Muscle layer of colon (tissue), 2 donors: ENCODE results near the gene UQCC3.

Experiments used
- H3K27ac ChIP-seq: one replicate; pipeline ENCODE4 v1.7.0; 2013; ENCODE audit warnings: low read depth, mild to moderate bottlenecking, low read length, moderate library complexity
- H3K27me3 ChIP-seq, 2 donors: one replicate each; pipeline ENCODE4 v1.7.0; 2013; ENCODE audit warnings: low read length in 2 of 2, mild to moderate bottlenecking in 2 of 2; ENCODE audit not compliant: insufficient read depth in 2 of 2, control insufficient read depth in 1 of 2
- H3K36me3 ChIP-seq: one replicate; pipeline ENCODE4 v1.7.0; 2013; ENCODE audit warnings: mild to moderate bottlenecking, low read length; ENCODE audit not compliant: insufficient read depth
- H3K4me1 ChIP-seq: one replicate; pipeline ENCODE4 v1.7.0; 2013; ENCODE audit warnings: mild to moderate bottlenecking, low read length; ENCODE audit not compliant: insufficient read depth
- H3K4me3 ChIP-seq, 2 donors: one replicate each; pipeline ENCODE4 v1.7.0; 2013; ENCODE audit warnings: low read length in 2 of 2, low read depth in 1 of 2, mild to moderate bottlenecking in 1 of 2, moderate library complexity in 1 of 2
- H3K9ac ChIP-seq: one replicate; pipeline ENCODE4 v1.7.0; 2013; ENCODE audit warnings: low read length
- H3K9me3 ChIP-seq: one replicate; pipeline ENCODE4 v1.7.0; 2013; ENCODE audit warnings: mild to moderate bottlenecking, low read length
- donor health status: abdominal sarcoma.
- donor health status: Adenocarcinoma of cecum.

The UQCC3 gene

GRCh38 chr11:62706850-62707247 is 35.4 kb downstream of the UQCC3 start:
- Histone ChIP-seq H3K27ac (peak overlapping the region; percentile 86), H3K27me3 (no peaks in the 10 kb centered on the region), H3K36me3 (peaks cover 6% of the 10 kb centered on the region), H3K9me3 (no peaks in the 10 kb centered on the region), H3K4me1 (peaks cover 37% of the 10 kb centered on the region), H3K4me3 (peak overlapping the region; percentile 43 to 88), H3K9ac (peak overlapping the region; percentile 14)

GRCh38 chr11:62707277-62707861 is 35.9 kb downstream of the UQCC3 start, which contains the start of the genes BSCL2 and GNG3:
Gene BSCL2, minus strand, starts transcription at chr11:62707424. Its CDS starts 229 bp downstream, at chr11:62707195.
Gene GNG3, plus strand, starts transcription at chr11:62707676. Its CDS starts 620 bp downstream, at chr11:62708296.
- Histone ChIP-seq H3K27ac (peak within 1 kb of the TSS; percentile 90), H3K9me3 (no peaks in the 10 kb centered on the region), H3K36me3 (peaks cover 9% of the 10 kb centered on the region), H3K4me1 (peaks cover 37% of the 10 kb centered on the region), H3K9ac (peak within 1 kb of the TSS; percentile 14), H3K4me3 (peak within 1 kb of the TSS; percentile 51 to 90), H3K27me3 (no peaks in the 10 kb centered on the region)

DNA sequence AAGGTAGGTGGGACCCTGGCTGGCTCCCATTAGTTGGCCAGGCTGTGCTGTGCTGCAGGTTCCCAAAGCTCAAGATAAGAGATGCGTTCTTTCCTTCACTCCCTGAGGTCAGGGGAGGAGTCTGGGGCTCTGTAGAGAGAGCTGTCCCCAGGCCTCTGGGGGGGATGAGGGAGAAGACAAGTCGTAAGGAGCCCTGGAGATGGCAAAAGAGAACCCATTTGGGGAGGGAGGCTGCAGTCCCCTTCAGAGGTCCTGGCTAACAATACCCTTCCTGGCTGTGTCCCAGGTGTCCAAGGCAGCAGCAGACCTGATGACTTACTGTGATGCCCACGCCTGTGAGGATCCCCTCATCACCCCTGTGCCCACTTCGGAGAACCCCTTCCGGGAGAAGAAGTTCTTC is 36.9 kb downstream of the UQCC3 start:
- Histone ChIP-seq H3K27me3 (no peaks in the 10 kb centered on the region), H3K27ac (peak overlapping the region; percentile 90), H3K4me3 (peak overlapping the region; percentile 51 to 90), H3K9ac (no peak overlapping the region), H3K4me1 (peaks cover 37% of the 10 kb centered on the region), H3K9me3 (no peaks in the 10 kb centered on the region), H3K36me3 (peaks cover 17% of the 10 kb centered on the region)

GRCh38 chr11:62708793-62709192 is 37.3 kb downstream of the UQCC3 start:
- Histone ChIP-seq H3K4me3 (peak overlapping the region; percentile 51 to 90), H3K36me3 (peaks cover 21% of the 10 kb centered on the region), H3K27ac (peak overlapping the region; percentile 90), H3K4me1 (peaks cover 37% of the 10 kb centered on the region), H3K9me3 (no peaks in the 10 kb centered on the region), H3K9ac (peak overlapping the region; percentile 79), H3K27me3 (no peaks in the 10 kb centered on the region)

GRCh38 chr11:62709247-62710000 is 38.0 kb downstream of the UQCC3 start:
- Histone ChIP-seq H3K9me3 (no peaks in the 10 kb centered on the region), H3K27ac (peak overlapping the region; percentile 90), H3K9ac (peak overlapping the region; percentile 79), H3K4me1 (peaks cover 37% of the 10 kb centered on the region), H3K27me3 (no peaks in the 10 kb centered on the region), H3K4me3 (peak overlapping the region; percentile 51 to 90), H3K36me3 (peaks cover 26% of the 10 kb centered on the region)

DNA sequence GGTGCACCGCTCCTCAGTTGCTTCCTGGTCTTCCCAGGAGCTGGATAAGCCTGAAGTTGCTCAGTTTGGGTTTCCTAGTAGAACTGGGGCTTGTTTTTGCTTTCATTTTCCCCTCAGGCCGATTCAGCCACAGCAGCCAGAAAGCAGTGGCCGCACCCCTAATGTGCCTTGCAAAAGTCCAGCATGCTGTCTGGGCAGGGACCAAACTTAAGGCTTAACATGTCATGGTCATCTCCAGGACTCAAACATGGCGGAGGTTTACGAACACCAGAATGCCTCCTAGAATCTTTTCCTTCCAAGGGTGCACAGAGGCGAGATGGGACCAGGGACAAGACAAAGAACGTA is 38.5 kb downstream of the UQCC3 start:
- Histone ChIP-seq H3K36me3 (peaks cover 30% of the 10 kb centered on the region), H3K4me3 (peak overlapping the region; percentile 51 to 90), H3K27ac (peak overlapping the region; percentile 90), H3K27me3 (no peaks in the 10 kb centered on the region), H3K9ac (peak overlapping the region; percentile 79), H3K9me3 (no peaks in the 10 kb centered on the region), H3K4me1 (peaks cover 36% of the 10 kb centered on the region)

DNA sequence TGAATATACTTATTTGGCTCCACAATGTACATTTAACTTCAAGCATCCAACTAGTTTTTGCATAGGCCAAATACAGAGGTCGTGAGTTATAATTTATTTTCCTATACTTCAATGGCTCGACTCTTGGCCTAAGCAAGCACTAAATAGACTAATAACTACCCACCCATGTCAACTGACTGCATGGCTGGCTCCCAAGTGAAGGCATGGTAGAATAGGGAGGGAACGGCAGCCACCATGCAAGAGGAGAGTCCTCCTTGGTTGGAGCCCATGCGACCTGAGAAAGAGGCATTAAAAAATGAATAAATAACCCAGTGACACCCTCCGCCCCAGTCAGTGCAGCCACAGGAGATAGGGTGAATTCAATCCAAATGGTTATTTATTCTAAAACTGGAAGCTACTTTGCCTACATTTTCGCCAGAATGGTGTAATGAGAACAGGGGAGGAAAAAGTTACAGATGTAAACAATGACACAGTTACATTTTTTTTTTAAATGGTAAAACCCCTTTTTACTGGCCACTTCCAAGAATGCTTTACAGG is 40.9 kb downstream of the UQCC3 start:
- H3K9me3 ChIP-seq: no peaks in the 10 kb centered on the region
- H3K9ac ChIP-seq: no peak overlapping the region
- peaks cover 53% of the 10 kb centered on the region for H3K36me3 ChIP-seq
- no peaks in the 10 kb centered on the region for H3K27me3 ChIP-seq
- H3K4me3 ChIP-seq: no peak overlapping the region
- no peak overlapping the region for H3K27ac ChIP-seq
- peaks cover 23% of the 10 kb centered on the region for H3K4me1 ChIP-seq

- Histone ChIP-seq H3K27ac (no peak overlapping the region), H3K36me3 (peaks cover 58% of the 10 kb centered on the region), H3K9ac (no peak overlapping the region), H3K4me1 (peaks cover 23% of the 10 kb centered on the region), H3K27me3 (no peaks in the 10 kb centered on the region), H3K9me3 (no peaks in the 10 kb centered on the region), H3K4me3 (no peak overlapping the region)
Observed at GRCh38 chr11:62712861-62713260, 41.4 kb downstream of the UQCC3 start.

- Histone ChIP-seq H3K9me3 (no peaks in the 10 kb centered on the region), H3K27me3 (no peaks in the 10 kb centered on the region), H3K9ac (no peak overlapping the region), H3K4me1 (peaks cover 20% of the 10 kb centered on the region), H3K4me3 (no peak overlapping the region), H3K27ac (no peak overlapping the region), H3K36me3 (peaks cover 63% of the 10 kb centered on the region)
Observed at GRCh38 chr11:62713343-62713742, 41.9 kb downstream of the UQCC3 start.

DNA sequence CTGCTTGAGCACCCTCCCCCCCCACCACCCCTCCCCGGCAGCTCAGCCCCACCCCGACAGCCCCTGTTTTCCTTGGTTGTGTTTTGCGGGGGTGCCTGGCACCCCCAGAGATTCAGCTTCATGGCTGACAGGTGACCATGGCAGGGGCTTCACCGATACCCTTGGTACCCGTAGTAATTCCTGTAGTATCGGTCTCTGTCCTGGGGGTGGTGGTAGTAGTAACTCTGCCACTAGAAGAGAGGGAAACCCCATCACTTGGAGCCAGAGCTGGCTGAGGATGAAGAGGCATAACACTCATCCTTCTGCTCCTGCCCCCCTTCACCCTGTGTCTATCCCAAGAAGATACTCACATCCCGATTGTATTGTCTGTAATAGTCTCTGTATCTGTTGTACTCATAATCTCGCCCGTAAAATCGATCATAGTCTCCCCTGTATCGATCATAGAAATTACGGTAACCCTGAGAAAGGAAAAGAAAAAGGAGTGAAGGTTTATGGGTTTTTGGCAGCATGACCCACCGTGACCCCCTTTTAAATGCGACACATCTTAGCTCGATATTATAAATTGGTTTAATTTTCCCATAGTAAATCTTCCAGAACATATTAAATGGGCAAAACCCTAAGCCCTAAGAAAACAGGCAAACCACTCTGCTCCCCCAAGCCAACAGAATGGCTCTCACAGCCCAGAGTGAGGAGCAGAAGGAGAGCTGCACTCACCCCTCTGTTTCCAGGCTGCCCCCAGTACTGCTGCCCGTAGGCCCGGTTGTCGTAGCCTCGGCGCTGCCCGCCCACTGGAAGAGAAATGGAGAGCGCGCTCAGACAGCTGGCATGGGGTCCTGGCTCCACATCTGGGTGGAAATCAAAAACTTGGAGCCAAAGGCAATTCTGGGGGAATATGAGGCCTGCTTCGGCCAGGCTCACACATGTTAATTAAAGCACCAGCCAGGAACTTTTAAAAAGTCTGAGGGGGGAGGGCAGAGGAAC is 44.0 kb downstream of the UQCC3 start:
- no peak overlapping the region for H3K9ac ChIP-seq
- H3K27me3 ChIP-seq: no peaks in the 10 kb centered on the region
- peaks cover 5% of the 10 kb centered on the region for H3K4me1 ChIP-seq
- no peak overlapping the region for H3K4me3 ChIP-seq
- H3K27ac ChIP-seq: no peak overlapping the region
- H3K36me3 ChIP-seq: peaks cover 84% of the 10 kb centered on the region
- H3K9me3 ChIP-seq: no peaks in the 10 kb centered on the region

DNA sequence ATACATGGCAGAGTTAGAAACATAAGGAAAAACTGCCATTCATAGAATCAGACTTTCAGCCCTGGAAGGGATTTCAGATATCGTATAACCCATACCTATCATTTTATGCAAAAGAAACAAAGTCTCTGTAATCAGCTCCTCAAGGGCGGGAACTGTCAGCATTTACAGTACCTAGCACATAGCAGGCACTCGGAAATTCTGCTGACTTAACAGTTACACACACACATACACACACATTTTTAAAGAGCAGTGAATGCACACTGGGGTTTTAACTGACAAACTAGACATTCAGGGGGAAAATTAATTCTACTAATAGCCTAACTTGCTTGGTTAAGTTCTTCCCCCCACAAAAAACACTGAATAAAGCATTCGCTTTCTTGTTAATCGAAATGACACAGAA is 44.7 kb downstream of the UQCC3 start:
- Histone ChIP-seq H3K4me1 (peaks cover 4% of the 10 kb centered on the region), H3K36me3 (peaks cover 90% of the 10 kb centered on the region), H3K9me3 (no peaks in the 10 kb centered on the region), H3K27me3 (no peaks in the 10 kb centered on the region), H3K4me3 (no peak overlapping the region), H3K27ac (no peak overlapping the region), H3K9ac (no peak overlapping the region)
